Measurements from ENCODE around the gene SOAT2. TPM values are rescaled to one million over a fixed set of nuclear protein-coding genes. Genes with fewer than 3 reads are reported as not detected.

The SOAT2 gene
- total RNA-seq, 5 donors from 2014 or later (not counting 1 experiment from before 2014, with no cell fraction given), result 0.82 to 1.6 (median 0.89) TPM

GRCh38 chr12:53166837-53167236 is 63.6 kb downstream of the SOAT2 start:
- H3K4me3 ChIP-seq (ENCODE audit: control insufficient read depth in 1 of 2, extremely low read depth in 1 of 2, low read length in 1 of 2), result no peak overlapping the region
- CTCF ChIA-PET, result no interaction called here
- no peak for ATAC-seq (replicated peaks in 1 of 4)
- Mint-ChIP-seq H3K4me3 (no peak overlapping the region), H3K27ac (no peak overlapping the region), H3K9me3 (no peaks in the 10 kb centered on the region), H3K27me3 (no peaks in the 10 kb centered on the region), H3K36me3 (peaks cover 25% of the 10 kb centered on the region), H3K4me1 (no peaks in the 10 kb centered on the region)
- H3K27me3 ChIP-seq (replicated peaks in 1 of 2; ENCODE audit: control insufficient read depth in 2 of 2, extremely low read depth in 1 of 2, insufficient read depth in 2 of 2, low read length in 1 of 2), result no peaks in the 10 kb centered on the region
- H3K9me3 ChIP-seq, result no peaks in the 10 kb centered on the region
- POLR2A ChIA-PET, result no interaction called here
- H3K27ac ChIP-seq (ENCODE audit: low read length), result no peak overlapping the region
- H3K36me3 ChIP-seq (ENCODE audit: control insufficient read depth in 2 of 2, extremely low read depth in 1 of 2, insufficient read depth in 1 of 2, low read length in 1 of 2), result peaks cover 6% of the 10 kb centered on the region in 2 donors
- DNase-seq, result no peak
- H3K4me1 ChIP-seq (ENCODE audit: control insufficient read depth in 1 of 2, extremely low read depth in 1 of 2, insufficient read depth in 2 of 2, low read length in 2 of 2), result no peaks in the 10 kb centered on the region

- no peaks in the 10 kb centered on the region for H3K27me3 ChIP-seq (replicated peaks in 1 of 2; ENCODE audit: control insufficient read depth in 2 of 2, extremely low read depth in 1 of 2, insufficient read depth in 2 of 2, low read length in 1 of 2)
- no peak overlapping the region for H3K4me3 Mint-ChIP-seq
- peaks cover 6% of the 10 kb centered on the region in 2 donors for H3K36me3 ChIP-seq (ENCODE audit: control insufficient read depth in 2 of 2, extremely low read depth in 1 of 2, insufficient read depth in 1 of 2, low read length in 1 of 2)
- no peaks in the 10 kb centered on the region for H3K4me1 Mint-ChIP-seq
- POLR2A ChIA-PET, result no interaction called here
- H3K4me1 ChIP-seq (ENCODE audit: control insufficient read depth in 1 of 2, extremely low read depth in 1 of 2, insufficient read depth in 2 of 2, low read length in 2 of 2), result no peaks in the 10 kb centered on the region
- no peak overlapping the region for H3K27ac Mint-ChIP-seq
- H3K9me3 ChIP-seq, result no peaks in the 10 kb centered on the region
- CTCF ChIA-PET, result no interaction called here
- no peaks in the 10 kb centered on the region for H3K9me3 Mint-ChIP-seq
- ATAC-seq (replicated peaks in 1 of 4), result no peak
- no peak overlapping the region for H3K4me3 ChIP-seq (ENCODE audit: control insufficient read depth in 1 of 2, extremely low read depth in 1 of 2, low read length in 1 of 2)
- no peaks in the 10 kb centered on the region for H3K27me3 Mint-ChIP-seq
- H3K27ac ChIP-seq (ENCODE audit: low read length), result no peak overlapping the region
- no peak for DNase-seq
- H3K36me3 Mint-ChIP-seq, result peaks cover 27% of the 10 kb centered on the region
- 80% methylated on average over 2 of the region's 7 CpGs for WGBS (ENCODE audit: insufficient coverage)
Measured at GRCh38 chr12:53169644-53170043, 66.4 kb downstream of the SOAT2 start.

GRCh38 chr12:53170215-53170614 is 66.9 kb downstream of the SOAT2 start:
- H3K4me1 Mint-ChIP-seq, result no peaks in the 10 kb centered on the region
- ChIA-PET POLR2A (no interaction called here), CTCF (interaction anchor here in 1 of 2 donors (1.0 kb wide), 1 partner anchor 11 kb away, joined by 3 read pairs; no protein-coding TSS in a partner anchor)
- 87% methylated on average over 3 of the region's 8 CpGs for WGBS (ENCODE audit: insufficient coverage)
- ATAC-seq (replicated peaks in 1 of 4), result no peak
- H3K9me3 Mint-ChIP-seq, result no peaks in the 10 kb centered on the region
- H3K27ac Mint-ChIP-seq, result no peak overlapping the region
- no peaks in the 10 kb centered on the region for H3K27me3 ChIP-seq (replicated peaks in 1 of 2; ENCODE audit: control insufficient read depth in 2 of 2, extremely low read depth in 1 of 2, insufficient read depth in 2 of 2, low read length in 1 of 2)
- no peak overlapping the region for H3K27ac ChIP-seq (ENCODE audit: low read length)
- no peak for DNase-seq
- no peaks in the 10 kb centered on the region for H3K9me3 ChIP-seq
- peaks cover 27% of the 10 kb centered on the region for H3K36me3 Mint-ChIP-seq
- H3K36me3 ChIP-seq (ENCODE audit: control insufficient read depth in 2 of 2, extremely low read depth in 1 of 2, insufficient read depth in 1 of 2, low read length in 1 of 2), result peaks cover 6% of the 10 kb centered on the region in 2 donors
- H3K4me1 ChIP-seq (ENCODE audit: control insufficient read depth in 1 of 2, extremely low read depth in 1 of 2, insufficient read depth in 2 of 2, low read length in 2 of 2), result no peaks in the 10 kb centered on the region
- H3K4me3 Mint-ChIP-seq, result no peak overlapping the region
- H3K4me3 ChIP-seq (ENCODE audit: control insufficient read depth in 1 of 2, extremely low read depth in 1 of 2, low read length in 1 of 2), result no peak overlapping the region
- H3K27me3 Mint-ChIP-seq, result no peaks in the 10 kb centered on the region

- H3K27ac Mint-ChIP-seq, result no peak overlapping the region
- no peak overlapping the region for H3K4me3 ChIP-seq (ENCODE audit: control insufficient read depth in 1 of 2, extremely low read depth in 1 of 2, low read length in 1 of 2)
- H3K4me1 ChIP-seq (ENCODE audit: control insufficient read depth in 1 of 2, extremely low read depth in 1 of 2, insufficient read depth in 2 of 2, low read length in 2 of 2), result no peaks in the 10 kb centered on the region
- no peaks in the 10 kb centered on the region for H3K9me3 Mint-ChIP-seq
- ChIA-PET CTCF (interaction anchor here in 1 of 2 donors (1.0 kb wide), 1 partner anchor 12 kb away, joined by 3 read pairs; no protein-coding TSS in a partner anchor), POLR2A (no interaction called here)
- H3K27me3 ChIP-seq (replicated peaks in 1 of 2; ENCODE audit: control insufficient read depth in 2 of 2, extremely low read depth in 1 of 2, insufficient read depth in 2 of 2, low read length in 1 of 2), result no peaks in the 10 kb centered on the region
- no peak overlapping the region for H3K4me3 Mint-ChIP-seq
- DNase-seq, result no peak
- no peaks in the 10 kb centered on the region for H3K4me1 Mint-ChIP-seq
- no peaks in the 10 kb centered on the region for H3K27me3 Mint-ChIP-seq
- H3K36me3 Mint-ChIP-seq, result peaks cover 27% of the 10 kb centered on the region
- WGBS (ENCODE audit: insufficient coverage), result 97% methylated on average over 6 of the region's 14 CpGs
- no peak overlapping the region for H3K27ac ChIP-seq (ENCODE audit: low read length)
- H3K36me3 ChIP-seq (ENCODE audit: control insufficient read depth in 2 of 2, extremely low read depth in 1 of 2, insufficient read depth in 1 of 2, low read length in 1 of 2), result peaks cover 6% of the 10 kb centered on the region in 2 donors
- no peaks in the 10 kb centered on the region for H3K9me3 ChIP-seq
- no peak for ATAC-seq (replicated peaks in 1 of 4)
Measured at GRCh38 chr12:53170876-53171724, 67.8 kb downstream of the SOAT2 start.

DNA sequence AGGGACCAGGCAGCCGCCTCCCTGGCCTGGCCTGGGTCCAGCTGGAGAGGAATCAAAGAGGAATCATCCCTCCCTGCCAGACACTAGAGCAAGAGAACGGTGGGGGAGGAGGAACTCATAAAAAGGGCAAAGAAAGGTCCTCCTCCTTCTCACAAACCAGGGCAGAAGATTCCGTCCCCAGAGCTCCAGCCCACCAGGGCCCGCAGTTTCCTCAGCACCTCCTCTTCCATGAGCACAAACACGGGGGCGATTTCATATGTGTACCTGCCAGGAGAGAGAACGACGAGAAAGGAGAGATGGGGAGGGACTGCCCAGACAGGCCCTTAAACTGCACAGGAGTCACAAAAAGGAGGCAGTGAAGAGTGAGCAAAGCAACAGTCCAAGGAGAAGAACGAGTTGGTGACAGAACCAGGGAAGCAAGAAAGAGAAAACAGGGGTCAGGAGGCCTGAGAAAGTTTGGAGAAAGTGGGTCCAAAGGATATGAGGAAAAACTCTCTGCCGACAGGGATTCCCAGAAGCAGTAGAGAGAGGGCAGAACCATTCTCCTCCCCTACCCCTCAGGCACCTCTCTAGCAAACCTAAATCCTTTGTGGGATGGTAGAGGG is 68.5 kb downstream of the SOAT2 start:
- ATAC-seq (replicated peaks in 1 of 4), result no peak
- POLR2A ChIA-PET, result interaction anchor here in 1 of 2 donors (0.7 kb wide), 1 partner anchor 26 kb away, joined by 3 read pairs; no protein-coding TSS in a partner anchor

GRCh38 chr12:53172352-53172751 is 69.1 kb downstream of the SOAT2 start:
- Histone ChIP-seq H3K4me1 (ENCODE audit: control insufficient read depth in 1 of 2, extremely low read depth in 1 of 2, insufficient read depth in 2 of 2, low read length in 2 of 2) (no peaks in the 10 kb centered on the region), H3K36me3 (ENCODE audit: control insufficient read depth in 2 of 2, extremely low read depth in 1 of 2, insufficient read depth in 1 of 2, low read length in 1 of 2) (peaks cover 6% of the 10 kb centered on the region in 2 donors), H3K9me3 (no peaks in the 10 kb centered on the region), H3K4me3 (ENCODE audit: control insufficient read depth in 1 of 2, extremely low read depth in 1 of 2, low read length in 1 of 2) (no peak overlapping the region), H3K27me3 (replicated peaks in 1 of 2; ENCODE audit: control insufficient read depth in 2 of 2, extremely low read depth in 1 of 2, insufficient read depth in 2 of 2, low read length in 1 of 2) (no peaks in the 10 kb centered on the region), H3K27ac (ENCODE audit: low read length) (no peak overlapping the region)
- Mint-ChIP-seq H3K4me1 (no peaks in the 10 kb centered on the region), H3K9me3 (no peaks in the 10 kb centered on the region), H3K4me3 (no peak overlapping the region), H3K27ac (no peak overlapping the region), H3K27me3 (no peaks in the 10 kb centered on the region), H3K36me3 (peaks cover 22% of the 10 kb centered on the region)
- ChIA-PET POLR2A (interaction anchor here in 1 of 2 donors (0.7 kb wide), 1 partner anchor 25 kb away, joined by 3 read pairs; no protein-coding TSS in a partner anchor), CTCF (interaction anchor here in 1 of 2 donors (0.5 kb wide), 1 partner anchor 327 kb away, joined by 4 read pairs; no protein-coding TSS in a partner anchor)
- ATAC-seq (replicated peaks in 1 of 4) (no peak), DNase-seq (no peak)
- 100% methylated on average over 7 of the region's 11 CpGs for WGBS (ENCODE audit: insufficient coverage)

More for the DNA sequence above, 68.5 kb downstream of the SOAT2 start:
- Mint-ChIP-seq H3K9me3 (no peaks in the 10 kb centered on the region), H3K27me3 (no peaks in the 10 kb centered on the region), H3K4me3 (no peak overlapping the region), H3K4me1 (no peaks in the 10 kb centered on the region), H3K27ac (no peak overlapping the region), H3K36me3 (peaks cover 26% of the 10 kb centered on the region)
- Histone ChIP-seq H3K36me3 (ENCODE audit: control insufficient read depth in 2 of 2, extremely low read depth in 1 of 2, insufficient read depth in 1 of 2, low read length in 1 of 2) (peaks cover 6% of the 10 kb centered on the region in 2 donors), H3K4me1 (ENCODE audit: control insufficient read depth in 1 of 2, extremely low read depth in 1 of 2, insufficient read depth in 2 of 2, low read length in 2 of 2) (no peaks in the 10 kb centered on the region), H3K9me3 (no peaks in the 10 kb centered on the region), H3K27ac (ENCODE audit: low read length) (no peak overlapping the region), H3K4me3 (ENCODE audit: control insufficient read depth in 1 of 2, extremely low read depth in 1 of 2, low read length in 1 of 2) (no peak overlapping the region), H3K27me3 (replicated peaks in 1 of 2; ENCODE audit: control insufficient read depth in 2 of 2, extremely low read depth in 1 of 2, insufficient read depth in 2 of 2, low read length in 1 of 2) (no peaks in the 10 kb centered on the region)
- no peak for DNase-seq
- 86% methylated on average over 4 of the region's 10 CpGs for WGBS (ENCODE audit: insufficient coverage)
- CTCF ChIA-PET, result no interaction called here
